Liver (tissue), 3 donors: ENCODE results near the gene SH3BP2.

Source experiments
- CTCF ChIP-seq: fragments of 150-350 bp; IDR thresholded peaks from 2 replicates; pipeline ENCODE4 v1.5.1; 2017; ENCODE audit warnings: improper control_type of control experiment, low read depth, low read length; ENCODE audit not compliant: missing input control
- FOXA1 ChIP-seq: IDR thresholded peaks from 2 replicates; pipeline ENCODE4 v1.6.1; 2016; ENCODE audit warnings: antibody characterized with exemption
- MAX ChIP-seq: IDR thresholded peaks from 2 replicates; pipeline ENCODE4 v1.6.1; 2016; ENCODE audit warnings: antibody characterized with exemption
- RAD21 ChIP-seq, 2 donors: IDR thresholded peaks; 2 replicates each; pipeline ENCODE4 v1.6.1; 2016; ENCODE audit warnings: antibody characterized with exemption in 2 of 2, mild to moderate bottlenecking in 2 of 2
- donor health status: healthy.
- donor health status: healthy.

GRCh38 chr4:2814627-2815270 is 21.9 kb downstream of the SH3BP2 start:
- TF ChIP-seq MAX (no peak), RAD21 (IDR thresholded peaks at IDR 0.05) (no peak), FOXA1 (no peak), CTCF (no peak)
